Fibroblast of lung (primary cell): ENCODE measurements around the gene STRADB.
"Not testable (repeated sequence)": the region's sequence is repeated elsewhere in the genome, so short reads cannot be mapped to it uniquely, and the experiment has no call there.

Experiments
- EZH2 ChIP-seq: IDR thresholded peaks from 2 replicates; pipeline ENCODE4 v1.5.1; 2012; ENCODE audit warnings: low read length, control low read depth, mild to moderate bottlenecking; ENCODE audit errors: missing control alignments
- TF ChIP-seq, protein P1 (sequence below), 2 donors: IDR thresholded peaks in 1 of 2; conservative IDR thresholded peaks in 1 of 2; 1 replicate in 1 of 2; 2 replicates in 1 of 2; pipeline ENCODE4 v1.5.1; 2011 to 2012; ENCODE audit warnings: low read length in 2 of 2, control low read depth in 1 of 2, inconsistent platforms in 1 of 2, low read depth in 1 of 2, mild to moderate bottlenecking in 1 of 2

- TF ChIP-seq, protein P1, sequence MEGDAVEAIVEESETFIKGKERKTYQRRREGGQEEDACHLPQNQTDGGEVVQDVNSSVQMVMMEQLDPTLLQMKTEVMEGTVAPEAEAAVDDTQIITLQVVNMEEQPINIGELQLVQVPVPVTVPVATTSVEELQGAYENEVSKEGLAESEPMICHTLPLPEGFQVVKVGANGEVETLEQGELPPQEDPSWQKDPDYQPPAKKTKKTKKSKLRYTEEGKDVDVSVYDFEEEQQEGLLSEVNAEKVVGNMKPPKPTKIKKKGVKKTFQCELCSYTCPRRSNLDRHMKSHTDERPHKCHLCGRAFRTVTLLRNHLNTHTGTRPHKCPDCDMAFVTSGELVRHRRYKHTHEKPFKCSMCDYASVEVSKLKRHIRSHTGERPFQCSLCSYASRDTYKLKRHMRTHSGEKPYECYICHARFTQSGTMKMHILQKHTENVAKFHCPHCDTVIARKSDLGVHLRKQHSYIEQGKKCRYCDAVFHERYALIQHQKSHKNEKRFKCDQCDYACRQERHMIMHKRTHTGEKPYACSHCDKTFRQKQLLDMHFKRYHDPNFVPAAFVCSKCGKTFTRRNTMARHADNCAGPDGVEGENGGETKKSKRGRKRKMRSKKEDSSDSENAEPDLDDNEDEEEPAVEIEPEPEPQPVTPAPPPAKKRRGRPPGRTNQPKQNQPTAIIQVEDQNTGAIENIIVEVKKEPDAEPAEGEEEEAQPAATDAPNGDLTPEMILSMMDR (conservative IDR thresholded peaks at IDR 0.05 in 1 of 2, IDR thresholded peaks at IDR 0.05 in 1 of 2; ENCODE audit: low read depth in 1 of 2, low read length in 2 of 2), result not testable (repeated sequence)
- not testable (repeated sequence) for TF ChIP-seq EZH2
Observed at GRCh38 chr2:201439336-201439922, 12.1 kb upstream of the STRADB start.
